ENCODE data around the gene GJC2.

The GJC2 gene

GRCh38 chr1:228140724-228141225 lies 9.0 kb upstream of the GJC2 start:
- Histone ChIP-seq H3K27ac (replicated peaks) (peak overlapping the region; percentile 78), H3K4me3 (replicated peaks; ENCODE audit: insufficient read depth, low read length) (peak overlapping the region; percentile 97), H3K27me3 (ENCODE audit: insufficient read depth, poor library complexity, severe bottlenecking) (no peaks in the 10 kb centered on the region)
- TF ChIP-seq GABPA (IDR thresholded peaks at IDR 0.05; ENCODE audit: low read depth) (no peak), SPI1 (IDR thresholded peaks at IDR 0.05; ENCODE audit: borderline replicate concordance, low read depth) (no peak), POLR2AphosphoS5 (IDR thresholded peaks at IDR 0.05; ENCODE audit: low read depth) (no peak)
- TF ChIP-seq, protein P1, sequence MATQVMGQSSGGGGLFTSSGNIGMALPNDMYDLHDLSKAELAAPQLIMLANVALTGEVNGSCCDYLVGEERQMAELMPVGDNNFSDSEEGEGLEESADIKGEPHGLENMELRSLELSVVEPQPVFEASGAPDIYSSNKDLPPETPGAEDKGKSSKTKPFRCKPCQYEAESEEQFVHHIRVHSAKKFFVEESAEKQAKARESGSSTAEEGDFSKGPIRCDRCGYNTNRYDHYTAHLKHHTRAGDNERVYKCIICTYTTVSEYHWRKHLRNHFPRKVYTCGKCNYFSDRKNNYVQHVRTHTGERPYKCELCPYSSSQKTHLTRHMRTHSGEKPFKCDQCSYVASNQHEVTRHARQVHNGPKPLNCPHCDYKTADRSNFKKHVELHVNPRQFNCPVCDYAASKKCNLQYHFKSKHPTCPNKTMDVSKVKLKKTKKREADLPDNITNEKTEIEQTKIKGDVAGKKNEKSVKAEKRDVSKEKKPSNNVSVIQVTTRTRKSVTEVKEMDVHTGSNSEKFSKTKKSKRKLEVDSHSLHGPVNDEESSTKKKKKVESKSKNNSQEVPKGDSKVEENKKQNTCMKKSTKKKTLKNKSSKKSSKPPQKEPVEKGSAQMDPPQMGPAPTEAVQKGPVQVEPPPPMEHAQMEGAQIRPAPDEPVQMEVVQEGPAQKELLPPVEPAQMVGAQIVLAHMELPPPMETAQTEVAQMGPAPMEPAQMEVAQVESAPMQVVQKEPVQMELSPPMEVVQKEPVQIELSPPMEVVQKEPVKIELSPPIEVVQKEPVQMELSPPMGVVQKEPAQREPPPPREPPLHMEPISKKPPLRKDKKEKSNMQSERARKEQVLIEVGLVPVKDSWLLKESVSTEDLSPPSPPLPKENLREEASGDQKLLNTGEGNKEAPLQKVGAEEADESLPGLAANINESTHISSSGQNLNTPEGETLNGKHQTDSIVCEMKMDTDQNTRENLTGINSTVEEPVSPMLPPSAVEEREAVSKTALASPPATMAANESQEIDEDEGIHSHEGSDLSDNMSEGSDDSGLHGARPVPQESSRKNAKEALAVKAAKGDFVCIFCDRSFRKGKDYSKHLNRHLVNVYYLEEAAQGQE (IDR thresholded peaks at IDR 0.05; ENCODE audit: insufficient replicate concordance, low read depth): no peak
- TF ChIP-seq, protein P2, sequence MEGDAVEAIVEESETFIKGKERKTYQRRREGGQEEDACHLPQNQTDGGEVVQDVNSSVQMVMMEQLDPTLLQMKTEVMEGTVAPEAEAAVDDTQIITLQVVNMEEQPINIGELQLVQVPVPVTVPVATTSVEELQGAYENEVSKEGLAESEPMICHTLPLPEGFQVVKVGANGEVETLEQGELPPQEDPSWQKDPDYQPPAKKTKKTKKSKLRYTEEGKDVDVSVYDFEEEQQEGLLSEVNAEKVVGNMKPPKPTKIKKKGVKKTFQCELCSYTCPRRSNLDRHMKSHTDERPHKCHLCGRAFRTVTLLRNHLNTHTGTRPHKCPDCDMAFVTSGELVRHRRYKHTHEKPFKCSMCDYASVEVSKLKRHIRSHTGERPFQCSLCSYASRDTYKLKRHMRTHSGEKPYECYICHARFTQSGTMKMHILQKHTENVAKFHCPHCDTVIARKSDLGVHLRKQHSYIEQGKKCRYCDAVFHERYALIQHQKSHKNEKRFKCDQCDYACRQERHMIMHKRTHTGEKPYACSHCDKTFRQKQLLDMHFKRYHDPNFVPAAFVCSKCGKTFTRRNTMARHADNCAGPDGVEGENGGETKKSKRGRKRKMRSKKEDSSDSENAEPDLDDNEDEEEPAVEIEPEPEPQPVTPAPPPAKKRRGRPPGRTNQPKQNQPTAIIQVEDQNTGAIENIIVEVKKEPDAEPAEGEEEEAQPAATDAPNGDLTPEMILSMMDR (IDR thresholded peaks at IDR 0.05; ENCODE audit: insufficient read depth, low read length): no peak
- no peak for DNase-seq (ENCODE audit: low read depth in 1 of 2, low spot score in 1 of 2)

DNA sequence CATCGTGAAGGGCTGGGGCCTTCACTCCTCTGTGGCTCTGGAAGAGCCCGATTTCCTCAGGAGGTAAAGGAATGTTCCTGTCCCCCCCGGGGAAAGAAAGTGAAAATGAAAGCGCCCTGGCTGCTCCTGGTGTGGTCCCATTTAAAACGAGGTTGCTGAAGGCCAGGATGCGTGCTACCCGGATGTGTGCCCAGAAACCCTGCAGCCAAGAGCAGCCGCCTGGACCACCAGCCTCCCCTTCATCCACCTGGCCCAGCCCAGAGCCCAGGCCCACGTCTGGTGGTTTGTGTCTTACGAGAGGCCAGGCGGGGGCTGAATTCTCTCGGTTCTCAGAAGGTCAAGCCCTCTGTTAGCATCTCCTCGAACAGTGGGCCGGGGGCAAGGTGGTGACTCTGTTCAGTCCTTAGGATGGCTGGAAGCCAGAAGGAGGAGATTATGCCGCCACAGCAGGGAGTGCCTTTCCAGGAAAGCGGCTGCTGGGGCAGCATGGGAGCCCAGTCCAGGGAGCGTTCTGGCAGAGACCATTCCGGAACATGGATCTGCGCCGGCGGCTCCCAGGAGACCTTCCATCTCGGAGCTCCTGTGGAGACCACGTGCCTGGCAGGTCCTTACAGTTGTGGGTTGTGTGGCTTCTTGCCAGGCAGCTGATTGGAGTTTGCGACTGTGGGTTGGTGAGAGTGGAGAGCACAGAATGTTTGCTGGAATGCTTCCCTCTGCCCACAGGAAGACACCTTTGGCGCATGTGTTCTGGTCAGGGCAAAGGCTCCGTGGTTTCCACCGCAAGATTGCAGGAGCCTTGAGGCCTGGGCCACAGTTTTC lies 8.3 kb upstream of the GJC2 start:
- no peak for DNase-seq (ENCODE audit: low read depth in 1 of 2, low spot score in 1 of 2)
- H3K27ac ChIP-seq (replicated peaks): no peak overlapping the region
- TF ChIP-seq SPI1 (IDR thresholded peaks at IDR 0.05; ENCODE audit: borderline replicate concordance, low read depth) (no peak), GABPA (IDR thresholded peaks at IDR 0.05; ENCODE audit: low read depth) (no peak), POLR2AphosphoS5 (IDR thresholded peaks at IDR 0.05; ENCODE audit: low read depth) (no peak)
- TF ChIP-seq, protein P1 (IDR thresholded peaks at IDR 0.05; ENCODE audit: insufficient replicate concordance, low read depth): no peak
- TF ChIP-seq, protein P2 (IDR thresholded peaks at IDR 0.05; ENCODE audit: insufficient read depth, low read length): no peak
- peak overlapping the region; percentile 97 for H3K4me3 ChIP-seq (replicated peaks; ENCODE audit: insufficient read depth, low read length)
- no peaks in the 10 kb centered on the region for H3K27me3 ChIP-seq (ENCODE audit: insufficient read depth, poor library complexity, severe bottlenecking)

DNA sequence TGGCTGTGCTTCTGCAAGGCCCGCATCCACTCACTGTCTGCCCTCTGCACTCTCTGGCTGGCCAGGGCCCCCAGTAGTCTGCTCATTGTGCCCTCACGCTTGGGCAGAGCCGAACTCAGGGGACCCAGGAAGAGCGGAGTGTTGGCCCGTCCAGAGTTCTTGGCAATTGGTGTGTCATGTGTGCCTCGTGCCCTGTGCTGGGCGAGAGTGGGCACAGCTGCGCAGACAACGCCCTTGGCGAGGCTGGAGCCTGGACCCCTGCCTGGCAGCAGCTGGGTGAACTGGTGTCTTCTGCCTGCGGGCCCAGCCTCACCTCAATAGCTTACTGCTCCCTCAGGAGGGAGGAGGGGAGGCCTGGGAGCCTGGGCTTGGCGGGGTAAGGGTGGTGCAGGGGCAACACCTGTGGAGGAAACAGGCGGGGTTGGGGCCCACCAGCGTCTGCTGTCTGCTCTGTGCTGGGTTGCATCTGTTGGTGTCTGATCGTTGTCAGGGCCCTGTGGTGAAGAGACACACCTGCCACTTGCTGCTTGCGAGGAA lies 7.5 kb upstream of the GJC2 start:
- DNase-seq (ENCODE audit: low read depth in 1 of 2, low spot score in 1 of 2): no peak
- TF ChIP-seq, protein P2 (IDR thresholded peaks at IDR 0.05; ENCODE audit: insufficient read depth, low read length): no peak
- TF ChIP-seq, protein P1 (IDR thresholded peaks at IDR 0.05; ENCODE audit: insufficient replicate concordance, low read depth): no peak
- no peak for TF ChIP-seq POLR2AphosphoS5 (IDR thresholded peaks at IDR 0.05; ENCODE audit: low read depth)
- no peak for TF ChIP-seq GABPA (IDR thresholded peaks at IDR 0.05; ENCODE audit: low read depth)
- no peak for TF ChIP-seq SPI1 (IDR thresholded peaks at IDR 0.05; ENCODE audit: borderline replicate concordance, low read depth)
- no peak overlapping the region for H3K4me3 ChIP-seq (replicated peaks; ENCODE audit: insufficient read depth, low read length)

More for the DNA sequence above, 7.5 kb upstream of the GJC2 start:
- Histone ChIP-seq H3K27ac (replicated peaks) (no peak overlapping the region), H3K27me3 (ENCODE audit: insufficient read depth, poor library complexity, severe bottlenecking) (no peaks in the 10 kb centered on the region)

Data from HL-60 (cell line).